Brain microvascular endothelial cell (primary cell): ENCODE measurements around the gene FUS.
"Not testable (repeated sequence)": the region's sequence is repeated elsewhere in the genome, so short reads cannot be mapped to it uniquely, and the experiment has no call there.

ENCODE experiments used
- DNase-seq: peaks from one replicate; pipeline ENCODE4 v3.0.0-alpha.2; 2020
- H3K27ac ChIP-seq: fragments of 250-450 bp; sonication (Bioruptor Pico); 2 replicates; pipeline ENCODE4 v1.5.1; 2020; ENCODE audit warnings: mild to moderate bottlenecking, moderate library complexity
- H3K27me3 ChIP-seq: fragments of 250-450 bp; sonication (Bioruptor Pico); replicated peaks from 2 replicates; pipeline ENCODE4 v1.5.1; 2020; ENCODE audit warnings: mild to moderate bottlenecking
- H3K36me3 ChIP-seq: fragments of 250-450 bp; sonication (Bioruptor Pico); replicated peaks from 2 replicates; pipeline ENCODE4 v1.5.1; 2020; ENCODE audit warnings: mild to moderate bottlenecking
- H3K4me3 ChIP-seq: 2 replicates; pipeline ENCODE4 v1.5.1; 2011; ENCODE audit warnings: low read depth, mild to moderate bottlenecking, control low read depth, low read length, moderate library complexity
- CTCF ChIP-seq: IDR thresholded peaks from 2 replicates; pipeline ENCODE4 v1.5.1; 2011; ENCODE audit warnings: low read depth, mild to moderate bottlenecking, moderate library complexity, low read length, control low read depth, inconsistent platforms; ENCODE audit errors: missing control alignments
- in situ Hi-C: cut with HindIII; loops from 2 replicates; pipeline ENCODE4 v1.10.0; 2017; ENCODE audit warnings: low sequenced_read_pairs, low pct_ligation_motif_present

The FUS gene

GRCh38 chr16:31191697-31192428 lies 11.9 kb downstream of the FUS start:
- Histone ChIP-seq H3K27me3 (no peaks in the 10 kb centered on the region), H3K4me3 (no peak overlapping the region), H3K36me3 (peaks cover 98% of the 10 kb centered on the region), H3K27ac (no peak overlapping the region)
- TF ChIP-seq CTCF: no peak
- in situ Hi-C loops: loop anchor here (25.0 kb wide), 1 partner anchor 270 kb away; the partner anchor contains the start of genes ARMC5 and TGFB1I1
- no peak for DNase-seq

GRCh38 chr16:31192856-31193642 lies 13.1 kb downstream of the FUS start:
- in situ Hi-C loops: loop anchor here (25.0 kb wide), 1 partner anchor 269 kb away; the partner anchor contains the start of genes ARMC5 and TGFB1I1
- H3K36me3 ChIP-seq: peaks cover 91% of the 10 kb centered on the region
- no peak for DNase-seq
- H3K27me3 ChIP-seq: no peaks in the 10 kb centered on the region
- TF ChIP-seq CTCF: no peak
- no peak overlapping the region for H3K4me3 ChIP-seq
- no peak overlapping the region for H3K27ac ChIP-seq

GRCh38 chr16:31193874-31194273 lies 13.9 kb downstream of the FUS start:
- H3K36me3 ChIP-seq: peaks cover 85% of the 10 kb centered on the region
- H3K27ac ChIP-seq: no peak overlapping the region
- no peak overlapping the region for H3K4me3 ChIP-seq
- no peaks in the 10 kb centered on the region for H3K27me3 ChIP-seq
- no peak for DNase-seq
- in situ Hi-C loops: loop anchor here (25.0 kb wide), 1 partner anchor 268 kb away; the partner anchor contains the start of genes ARMC5 and TGFB1I1
- no peak for TF ChIP-seq CTCF

- no peak overlapping the region for H3K4me3 ChIP-seq
- in situ Hi-C loops: loop anchor here (25.0 kb wide), 1 partner anchor 267 kb away; the partner anchor contains the start of genes ARMC5 and TGFB1I1
- no peak for DNase-seq
- H3K36me3 ChIP-seq: peaks cover 77% of the 10 kb centered on the region
- TF ChIP-seq CTCF: no peak
- H3K27ac ChIP-seq: no peak overlapping the region
- H3K27me3 ChIP-seq: no peaks in the 10 kb centered on the region
These were observed 15.0 kb downstream of the FUS start for GRCh38 chr16:31194898-31195297.

- peaks cover 68% of the 10 kb centered on the region for H3K36me3 ChIP-seq
- H3K27me3 ChIP-seq, H3K4me3 ChIP-seq, DNase-seq, H3K27ac ChIP-seq: not testable (repeated sequence)
- in situ Hi-C loops: loop anchor here (25.0 kb wide), 1 partner anchor 266 kb away; the partner anchor contains the start of genes ARMC5 and TGFB1I1
These were observed 15.9 kb downstream of the FUS start for GRCh38 chr16:31195861-31196260.
